WTC11 (cell line): Measurements from ENCODE around the gene TMEM140. TPM values are rescaled to one million over a fixed set of nuclear protein-coding genes. Genes with fewer than 3 reads are reported as not detected.
"Not testable (repeated sequence)": the region's sequence is repeated elsewhere in the genome, so short reads cannot be mapped to it uniquely, and the experiment has no call there.

ENCODE experiments used
- ATAC-seq: fragments of 200-7000 bp; cut with Tn5 transposase; 2 replicates; pipeline ENCODE4 v1.10.0; 2021; ENCODE audit warnings: mild to moderate bottlenecking, moderate library complexity
- CTCF ChIA-PET: fragments of 300-600 bp; sonication (Branson Sonifier 250); formaldehyde crosslinking; loops from one replicate; lab custom pipeline; 2021; ENCODE audit warnings: antibody characterized with exemption; lab: Charles Lee
- POLR2A ChIA-PET: fragments of 350-600 bp; sonication (Branson Sonifier 250); formaldehyde crosslinking; loops from one replicate; lab custom pipeline; 2021; ENCODE audit warnings: antibody characterized with exemption; lab: Charles Lee
- DNase-seq: peaks from one replicate; pipeline ENCODE4 v3.0.0; 2021; ENCODE audit warnings: low spot score
- H3K27ac Mint-ChIP-seq: 2 replicates; pipeline ENCODE4 v1.8.0; 2021; ENCODE audit warnings: mixed read lengths
- H3K27me3 Mint-ChIP-seq: 2 replicates; pipeline ENCODE4 v1.8.0; 2021; ENCODE audit warnings: low read depth, mild to moderate bottlenecking, moderate library complexity, mixed read lengths
- H3K36me3 Mint-ChIP-seq: 2 replicates; pipeline ENCODE4 v1.8.0; 2021; ENCODE audit warnings: mixed read lengths
- H3K4me1 Mint-ChIP-seq: 2 replicates; pipeline ENCODE4 v1.8.0; 2022; ENCODE audit warnings: mixed read lengths
- H3K4me3 Mint-ChIP-seq: 2 replicates; pipeline ENCODE4 v1.8.0; 2021; ENCODE audit warnings: mild to moderate bottlenecking, moderate library complexity, mixed read lengths
- H3K9me3 Mint-ChIP-seq: 2 replicates; pipeline ENCODE4 v1.8.0; 2021; ENCODE audit warnings: mixed read lengths
- GABPB1 ChIP-seq: sonication (generic); formaldehyde crosslinking; IDR thresholded peaks from 2 replicates; pipeline ENCODE4 v1.8.1; 2023; ENCODE audit warnings: mild to moderate bottlenecking, missing genetic modification reagents
- HMGA2 ChIP-seq: fragments of 250-450 bp; sonication (Bioruptor Pico); IDR thresholded peaks from 2 replicates; pipeline ENCODE4 v1.4.0; 2021; ENCODE audit warnings: mild to moderate bottlenecking, moderate library complexity
- MYBL2 ChIP-seq: sonication (generic); formaldehyde crosslinking; IDR thresholded peaks from 2 replicates; pipeline ENCODE4 v1.8.1; 2023; ENCODE audit warnings: mild to moderate bottlenecking, moderate library complexity, missing genetic modification reagents
- NFYB ChIP-seq: sonication (generic); formaldehyde crosslinking; conservative IDR thresholded peaks from 2 replicates; pipeline ENCODE4 v1.8.0; 2022; ENCODE audit warnings: low read depth, missing genetic modification reagents
- NR3C1 ChIP-seq: sonication (generic); formaldehyde crosslinking; conservative IDR thresholded peaks from 2 replicates; pipeline ENCODE4 v1.8.1; 2023; ENCODE audit warnings: low read depth, mild to moderate bottlenecking, missing genetic modification reagents
- PRRX2 ChIP-seq: fragments of 250-450 bp; sonication (Bioruptor Pico); IDR thresholded peaks from 2 replicates; pipeline ENCODE4 v1.8.0; 2021; ENCODE audit warnings: mild to moderate bottlenecking
- RELA ChIP-seq: sonication (generic); formaldehyde crosslinking; IDR thresholded peaks from 2 replicates; pipeline ENCODE4 v1.8.1; 2022; ENCODE audit warnings: missing genetic modification reagents, mild to moderate bottlenecking, borderline replicate concordance
- TEAD4 ChIP-seq: sonication (generic); formaldehyde crosslinking; IDR thresholded peaks from 2 replicates; pipeline ENCODE4 v1.8.0; 2022; ENCODE audit warnings: mild to moderate bottlenecking, missing genetic modification reagents
- TP53 ChIP-seq: sonication (generic); formaldehyde crosslinking; IDR thresholded peaks from 2 replicates; pipeline ENCODE4 v1.8.1; 2023; ENCODE audit warnings: mild to moderate bottlenecking, missing genetic modification reagents
- total RNA-seq: library from RNA; stranded (reverse); gene quantifications from 3 replicates; pipeline ENCODE4 v1.2.3, GENCODE V29; 2021
- TF ChIP-seq, protein P1 (sequence below): sonication (generic); formaldehyde crosslinking; IDR thresholded peaks from 2 replicates; pipeline ENCODE4 v1.8.0; 2022; ENCODE audit warnings: mild to moderate bottlenecking, missing genetic modification reagents
- TF ChIP-seq, protein P2 (sequence below): sonication (generic); formaldehyde crosslinking; IDR thresholded peaks from 2 replicates; pipeline ENCODE4 v1.8.0; 2023; ENCODE audit warnings: mild to moderate bottlenecking, missing genetic modification reagents
- TF ChIP-seq, protein P3 (sequence below): sonication (generic); formaldehyde crosslinking; IDR thresholded peaks from 2 replicates; pipeline ENCODE4 v1.8.1; 2023; ENCODE audit warnings: mild to moderate bottlenecking, missing genetic modification reagents

TMEM140 gene
- total RNA-seq, 1 experiment from 2014 or later = not detected

DNA sequence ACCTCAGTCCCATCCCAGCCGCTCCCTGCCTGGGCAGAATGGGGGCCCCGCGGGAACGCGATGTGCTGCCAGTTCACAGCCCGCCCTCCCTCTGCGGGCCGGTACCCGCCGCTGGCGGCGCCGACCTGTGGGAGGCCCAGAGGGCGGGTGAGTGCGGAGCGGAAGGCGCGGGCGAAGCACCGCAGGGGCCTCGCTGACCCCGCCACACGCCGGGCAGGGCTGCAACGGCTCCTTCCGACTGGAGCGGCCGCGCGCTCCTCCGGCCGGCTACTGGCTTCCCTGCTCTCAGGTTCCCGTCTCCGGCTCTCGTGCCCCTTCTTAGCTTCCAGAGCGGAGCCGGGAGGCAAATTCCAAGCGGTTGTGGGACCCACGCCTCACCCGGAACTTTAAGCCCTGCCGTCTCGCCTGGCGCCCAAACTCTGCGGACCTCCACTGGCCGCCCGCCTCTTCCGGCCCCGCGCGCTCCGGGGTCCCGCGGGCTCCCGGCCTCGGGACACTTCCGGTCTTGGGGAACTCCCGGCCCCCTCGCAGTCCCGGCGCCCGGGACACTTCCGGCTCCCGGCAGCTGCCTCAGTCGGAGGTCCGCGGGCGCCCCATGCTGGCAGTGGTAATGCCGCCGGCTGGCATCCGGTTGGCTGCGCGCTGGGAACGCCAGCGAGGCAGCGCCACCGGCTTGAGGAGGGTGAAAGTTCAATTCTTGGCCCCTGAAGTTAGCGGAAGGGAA is 22.6 kb downstream of the TMEM140 start, which contains the start of gene CYREN (continued):
- no peak; the same call in 1 of the 2 replicates for TF ChIP-seq TP53 (CRISPR knock-in tag)
- TF ChIP-seq MYBL2 (CRISPR knock-in tag) = peak; percentile 28; the same call in 1 of the 2 replicates
- TF ChIP-seq NFYB (CRISPR knock-in tag) = no peak
- peak; percentile 37; the same call in 1 of the 2 replicates for TF ChIP-seq PRRX2
- TF ChIP-seq NR3C1 (CRISPR knock-in tag) = no peak
- TF ChIP-seq, protein P1, sequence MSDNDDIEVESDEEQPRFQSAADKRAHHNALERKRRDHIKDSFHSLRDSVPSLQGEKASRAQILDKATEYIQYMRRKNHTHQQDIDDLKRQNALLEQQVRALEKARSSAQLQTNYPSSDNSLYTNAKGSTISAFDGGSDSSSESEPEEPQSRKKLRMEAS (CRISPR knock-in tag) = peak; percentile 76; the same call in 1 of the 2 replicates
- TF ChIP-seq, protein P2, sequence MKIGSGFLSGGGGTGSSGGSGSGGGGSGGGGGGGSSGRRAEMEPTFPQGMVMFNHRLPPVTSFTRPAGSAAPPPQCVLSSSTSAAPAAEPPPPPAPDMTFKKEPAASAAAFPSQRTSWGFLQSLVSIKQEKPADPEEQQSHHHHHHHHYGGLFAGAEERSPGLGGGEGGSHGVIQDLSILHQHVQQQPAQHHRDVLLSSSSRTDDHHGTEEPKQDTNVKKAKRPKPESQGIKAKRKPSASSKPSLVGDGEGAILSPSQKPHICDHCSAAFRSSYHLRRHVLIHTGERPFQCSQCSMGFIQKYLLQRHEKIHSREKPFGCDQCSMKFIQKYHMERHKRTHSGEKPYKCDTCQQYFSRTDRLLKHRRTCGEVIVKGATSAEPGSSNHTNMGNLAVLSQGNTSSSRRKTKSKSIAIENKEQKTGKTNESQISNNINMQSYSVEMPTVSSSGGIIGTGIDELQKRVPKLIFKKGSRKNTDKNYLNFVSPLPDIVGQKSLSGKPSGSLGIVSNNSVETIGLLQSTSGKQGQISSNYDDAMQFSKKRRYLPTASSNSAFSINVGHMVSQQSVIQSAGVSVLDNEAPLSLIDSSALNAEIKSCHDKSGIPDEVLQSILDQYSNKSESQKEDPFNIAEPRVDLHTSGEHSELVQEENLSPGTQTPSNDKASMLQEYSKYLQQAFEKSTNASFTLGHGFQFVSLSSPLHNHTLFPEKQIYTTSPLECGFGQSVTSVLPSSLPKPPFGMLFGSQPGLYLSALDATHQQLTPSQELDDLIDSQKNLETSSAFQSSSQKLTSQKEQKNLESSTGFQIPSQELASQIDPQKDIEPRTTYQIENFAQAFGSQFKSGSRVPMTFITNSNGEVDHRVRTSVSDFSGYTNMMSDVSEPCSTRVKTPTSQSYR (CRISPR knock-in tag) = no peak
- TF ChIP-seq, protein P3, sequence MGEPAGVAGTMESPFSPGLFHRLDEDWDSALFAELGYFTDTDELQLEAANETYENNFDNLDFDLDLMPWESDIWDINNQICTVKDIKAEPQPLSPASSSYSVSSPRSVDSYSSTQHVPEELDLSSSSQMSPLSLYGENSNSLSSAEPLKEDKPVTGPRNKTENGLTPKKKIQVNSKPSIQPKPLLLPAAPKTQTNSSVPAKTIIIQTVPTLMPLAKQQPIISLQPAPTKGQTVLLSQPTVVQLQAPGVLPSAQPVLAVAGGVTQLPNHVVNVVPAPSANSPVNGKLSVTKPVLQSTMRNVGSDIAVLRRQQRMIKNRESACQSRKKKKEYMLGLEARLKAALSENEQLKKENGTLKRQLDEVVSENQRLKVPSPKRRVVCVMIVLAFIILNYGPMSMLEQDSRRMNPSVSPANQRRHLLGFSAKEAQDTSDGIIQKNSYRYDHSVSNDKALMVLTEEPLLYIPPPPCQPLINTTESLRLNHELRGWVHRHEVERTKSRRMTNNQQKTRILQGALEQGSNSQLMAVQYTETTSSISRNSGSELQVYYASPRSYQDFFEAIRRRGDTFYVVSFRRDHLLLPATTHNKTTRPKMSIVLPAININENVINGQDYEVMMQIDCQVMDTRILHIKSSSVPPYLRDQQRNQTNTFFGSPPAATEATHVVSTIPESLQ (CRISPR knock-in tag) = no peak
- TF ChIP-seq HMGA2 (CRISPR knock-in tag) = no peak
- peak; percentile 67 for TF ChIP-seq RELA (CRISPR knock-in tag)
- peak; percentile 56 for TF ChIP-seq TEAD4 (CRISPR knock-in tag)

DNA sequence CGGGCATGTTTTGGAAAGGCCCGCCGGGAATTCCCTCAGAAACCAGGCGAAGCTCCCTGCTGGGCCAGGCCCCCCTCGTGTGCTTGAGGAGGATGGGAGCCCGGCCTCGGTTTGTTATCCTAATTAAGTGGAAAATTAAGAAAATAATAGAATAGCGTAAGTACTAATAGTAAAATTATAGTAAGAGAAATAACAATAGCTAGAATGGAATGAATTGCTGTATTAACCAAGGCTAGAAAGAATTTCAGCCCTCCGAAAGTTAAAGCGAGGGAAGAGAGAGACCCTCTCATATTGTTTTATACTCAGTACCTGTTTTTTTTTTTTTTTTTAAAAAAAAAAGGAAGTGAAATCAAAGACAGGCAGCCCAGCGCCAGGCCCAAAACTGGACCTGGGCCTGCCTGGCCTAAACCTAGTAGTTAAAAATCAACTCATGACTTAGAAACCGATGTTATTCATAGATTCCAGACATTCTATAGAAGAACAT is 23.2 kb downstream of the TMEM140 start:
- ATAC-seq, DNase-seq, H3K9me3 Mint-ChIP-seq, H3K27me3 Mint-ChIP-seq, POLR2A ChIA-PET: not testable (repeated sequence)
- H3K4me1 Mint-ChIP-seq = peaks cover 31% of the 10 kb centered on the region
- peak overlapping the region; percentile 95 for H3K27ac Mint-ChIP-seq
- peaks cover 29% of the 10 kb centered on the region for H3K36me3 Mint-ChIP-seq
- peak overlapping the region; percentile 90 for H3K4me3 Mint-ChIP-seq
- CTCF ChIA-PET = interaction anchor here (1.3 to 2.4 kb wide), 7 partner anchors 18 to 189 kb away, joined by 3 to 7 read pairs (median 5); partner anchors contain the start of genes AGBL3, TMEM140 and WDR91

DNA sequence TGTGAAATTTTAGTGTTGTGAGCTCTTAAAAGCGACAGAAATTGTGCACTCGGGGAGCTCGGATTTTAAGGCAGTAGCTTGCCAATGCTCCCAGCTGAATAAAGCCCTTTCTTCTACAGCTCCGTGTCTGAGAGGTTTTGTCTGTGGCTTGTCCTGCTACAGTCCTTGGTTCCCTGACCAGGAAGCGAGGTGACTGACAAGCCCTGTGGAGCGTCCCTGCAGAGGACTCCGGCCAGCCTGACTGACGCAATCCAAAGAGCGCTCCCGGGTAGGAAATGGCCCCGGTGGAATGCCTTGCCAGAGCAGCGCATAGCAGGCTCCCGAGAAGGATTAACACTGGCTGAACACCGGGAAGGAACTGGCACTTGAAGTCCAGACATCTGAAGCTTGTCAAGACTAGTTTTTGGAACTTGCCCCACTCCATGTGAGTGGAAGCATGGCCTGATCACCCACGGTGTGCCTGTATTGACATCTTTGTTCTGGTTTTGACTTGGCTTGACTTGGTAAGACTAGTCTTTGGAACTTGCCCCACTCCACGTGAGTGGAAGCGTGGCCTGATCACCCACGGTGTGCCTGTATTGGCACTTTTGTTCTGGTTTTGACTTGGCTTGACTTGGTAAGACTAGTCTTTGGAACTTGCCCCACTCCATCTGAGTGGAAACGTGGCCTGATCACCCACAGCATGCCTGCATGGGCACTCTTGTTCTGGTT is 23.9 kb downstream of the TMEM140 start:
- peak; percentile 94 for TF ChIP-seq GABPB1
- H3K36me3 Mint-ChIP-seq = peaks cover 22% of the 10 kb centered on the region
- H3K9me3 Mint-ChIP-seq, POLR2A ChIA-PET, ATAC-seq, DNase-seq, H3K27me3 Mint-ChIP-seq: not testable (repeated sequence)
- H3K27ac Mint-ChIP-seq = peak overlapping the region; percentile 95
- H3K4me3 Mint-ChIP-seq = peak overlapping the region; percentile 90
- H3K4me1 Mint-ChIP-seq = peaks cover 36% of the 10 kb centered on the region
- CTCF ChIA-PET = interaction anchor here (1.3 to 2.1 kb wide), 4 partner anchors 17 to 188 kb away, joined by 3 to 7 read pairs (median 5); partner anchors contain the start of gene AGBL3

DNA sequence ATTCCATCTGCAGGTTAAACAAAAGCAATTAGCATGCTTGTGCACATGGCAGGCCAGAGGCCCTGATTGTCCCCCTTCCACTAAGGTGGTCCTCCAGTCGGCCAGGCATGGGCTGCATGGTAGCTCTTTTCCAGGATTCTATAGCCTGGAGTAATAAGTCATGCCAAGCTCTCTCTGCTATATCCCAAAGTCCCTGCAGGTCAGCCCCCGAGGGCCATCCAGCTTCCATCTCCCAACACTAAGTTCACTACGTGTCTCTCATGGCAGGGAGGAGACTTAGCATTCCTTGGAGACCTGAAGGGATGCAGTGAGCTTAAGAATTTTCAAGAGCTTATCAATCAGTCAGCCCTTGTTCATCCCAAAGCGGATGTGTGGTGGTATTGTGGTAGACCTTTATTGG is 26.0 kb downstream of the TMEM140 start:
- peaks cover 43% of the 10 kb centered on the region for H3K4me1 Mint-ChIP-seq
- H3K4me3 Mint-ChIP-seq, H3K27me3 Mint-ChIP-seq, H3K27ac Mint-ChIP-seq, H3K9me3 Mint-ChIP-seq, DNase-seq, POLR2A ChIA-PET, H3K36me3 Mint-ChIP-seq, ATAC-seq: not testable (repeated sequence)
- CTCF ChIA-PET = interaction anchor here (1.2 kb wide), 1 partner anchor 9 kb away, joined by 3 read pairs; no protein-coding TSS in a partner anchor
